K562 (cell line): ENCODE measurements around the gene ARFGEF3. TPM values are rescaled to one million over a fixed set of nuclear protein-coding genes. Genes with fewer than 3 reads are reported as not detected.

ENCODE experiments used
- ATAC-seq: fragments of 200-7000 bp; cut with Tn5 transposase; 3 replicates; pipeline ENCODE4 v1.9.1; 2020; ENCODE audit warnings: moderate library complexity
- BruUV-seq: library from RNA; stranded (reverse); fragments of 400-500 nt; replicated peaks from 2 replicates; lab custom pipeline; 2021; lab: Mats Ljungman, UMichigan
- CTCF ChIA-PET: fragments of 300-600 bp; formaldehyde crosslinking; extraction: SDS; loops from one replicate; lab custom pipeline; 2021; ENCODE audit warnings: low intra/inter-chr PET ratio; lab: Yijun Ruan, JAX
- POLR2A ChIA-PET: fragments of 300-600, 350-650 bp; sonication (Branson Sonifier 250); formaldehyde crosslinking; extraction: SDS; loops from one replicate; lab custom pipeline; 2021; ENCODE audit warnings: antibody characterized with exemption, inconsistent platforms; lab: Yijun Ruan, JAX
- DNase-seq, 4 experiments: peaks; one replicate each; pipeline versions ENCODE4 v3.0.0 to v3.0.0-alpha.2; 2011 to 2018; ENCODE audit warnings: low spot score in 3 of 4, mixed read lengths in 3 of 4; ENCODE audit errors: extremely low read depth in 1 of 4
- FAIRE-seq: peaks from 2 replicates; lab custom pipeline; 2011; peaks lifted over from hg19 to GRCh38; lab: Jason Lieb, UNC
- H2AFZ ChIP-seq: 2 replicates; pipeline ENCODE4 v1.6.0; 2011; ENCODE audit warnings: low read depth, low read length, control low read depth, inconsistent platforms
- H3K27ac ChIP-seq: fragments of 200-600 bp; 3 replicates; pipeline ENCODE4 v1.8.0; 2011; ENCODE audit warnings: low read depth, mild to moderate bottlenecking, control low read depth, inconsistent platforms, low read length, moderate library complexity, mixed read lengths; ENCODE audit errors: extremely low read depth
- H3K27me3 ChIP-seq, 2 experiments: fragments of 300-600 bp in 1 of 2; 2 replicates in 1 of 2; 3 replicates in 1 of 2; pipeline versions ENCODE4 v1.6.0 to v1.8.0; 2011; ENCODE audit warnings: inconsistent platforms in 2 of 2, low read length in 2 of 2, mild to moderate bottlenecking in 1 of 2, mixed read lengths in 1 of 2, moderate library complexity in 1 of 2; ENCODE audit not compliant: control insufficient read depth in 2 of 2, insufficient read depth in 2 of 2
- H3K36me3 ChIP-seq: fragments of 300-600 bp; 3 replicates; pipeline ENCODE4 v1.8.0; 2011; ENCODE audit warnings: mild to moderate bottlenecking, low read length, inconsistent platforms; ENCODE audit not compliant: control insufficient read depth, insufficient read depth
- H3K4me1 ChIP-seq, 2 experiments: fragments of 200-600 bp in 1 of 2; replicated peaks in 1 of 2; 2 replicates in 1 of 2; 3 replicates in 1 of 2; pipeline versions ENCODE4 v1.5.1 to v1.8.0; 2011; ENCODE audit warnings: inconsistent platforms in 2 of 2, low read length in 2 of 2, mild to moderate bottlenecking in 1 of 2, mixed read lengths in 1 of 2, moderate library complexity in 1 of 2; ENCODE audit not compliant: control insufficient read depth in 2 of 2, insufficient read depth in 2 of 2
- H3K4me2 ChIP-seq: 2 replicates; pipeline ENCODE4 v1.6.1; 2011; ENCODE audit warnings: low read length, control low read depth, inconsistent platforms, mixed read lengths; ENCODE audit not compliant: insufficient read depth
- H3K4me3 ChIP-seq: fragments of 200-600 bp; sonication (generic), shearing (Covaris generic); 2 replicates; pipeline ENCODE4 v1.5.1; 2016; ENCODE audit warnings: control low read depth, inconsistent platforms
- H3K79me2 ChIP-seq: fragments of 200-600 bp; 3 replicates; pipeline ENCODE4 v1.8.0; 2011; ENCODE audit warnings: low read length, inconsistent platforms; ENCODE audit not compliant: control insufficient read depth, insufficient read depth
- H3K9ac ChIP-seq, 2 experiments: 2 replicates each; pipeline versions ENCODE4 v1.6.0 to v1.6.1; 2011; ENCODE audit warnings: low read depth in 2 of 2, low read length in 2 of 2, control low read depth in 1 of 2, inconsistent platforms in 1 of 2, mild to moderate bottlenecking in 1 of 2, mixed read lengths in 1 of 2; ENCODE audit not compliant: insufficient read depth in 1 of 2
- H3K9me1 ChIP-seq: one replicate; pipeline ENCODE4 v1.6.0; 2011; ENCODE audit warnings: inconsistent platforms, mild to moderate bottlenecking, low read length, moderate library complexity; ENCODE audit not compliant: control insufficient read depth, insufficient read depth
- H3K9me3 ChIP-seq: replicated peaks from 2 replicates; pipeline ENCODE4 v1.5.1; 2011; ENCODE audit warnings: low read depth, low read length, inconsistent platforms; ENCODE audit not compliant: control insufficient read depth, insufficient read depth
- H4K20me1 ChIP-seq: replicated peaks from 2 replicates; pipeline ENCODE4 v1.6.1; 2011; ENCODE audit warnings: low read length, inconsistent platforms, mixed read lengths; ENCODE audit not compliant: control insufficient read depth, insufficient read depth
- FIP1L1 ChIP-seq: fragments of 200-400 bp; formaldehyde crosslinking; IDR thresholded peaks from 2 replicates; pipeline ENCODE4 v1.6.1; 2018; ENCODE audit warnings: mild to moderate bottlenecking, low read depth, low read length; ENCODE audit not compliant: poor library complexity, severe bottlenecking
- MBD1 ChIP-seq: fragments of 250-450 bp; sonication (Bioruptor Pico); IDR thresholded peaks from 2 replicates; pipeline ENCODE4 v1.8.0; 2022; ENCODE audit warnings: inconsistent platforms
- SP2 ChIP-seq: IDR thresholded peaks from 2 replicates; pipeline ENCODE4 v1.6.1; 2011; ENCODE audit warnings: mild to moderate bottlenecking, low read depth, low read length, moderate library complexity; ENCODE audit not compliant: poor library complexity, severe bottlenecking; ENCODE audit errors: extremely low read depth
- ZNF174 ChIP-seq: fragments of 250-450 bp; sonication (Bioruptor Pico); IDR thresholded peaks from 2 replicates; pipeline ENCODE4 v1.4.0; 2020; ENCODE audit warnings: mild to moderate bottlenecking
- ZNF347 ChIP-seq: fragments of 450-650 bp; formaldehyde crosslinking; IDR thresholded peaks from 2 replicates; pipeline ENCODE4 v1.4.0; 2020; ENCODE audit warnings: low read depth, mild to moderate bottlenecking, moderate library complexity
- WGBS: fragments of 100-300 bp; shearing (Covaris generic); methylation state at CpG from one replicate; pipeline ENCODE4 v1.1.6; 2016; ENCODE audit warnings: low coverage, mixed read lengths; ENCODE audit not compliant: insufficient coverage; ENCODE audit errors: missing lambda C conversion rate; 5-methylcytosine and 5-hydroxymethylcytosine counted together
- in situ Hi-C: fragments of 300-500 bp; cut with MboI; formaldehyde crosslinking; loops from 4 replicates; pipeline ENCODE4 v1.15.0; 2018; ENCODE audit warnings: inconsistent platforms, mixed read lengths
- intact Hi-C: fragments of 100-400 bp; cut with micrococcal nuclease; formaldehyde crosslinking; loops from 2 replicates; pipeline ENCODE4 v1.14.2; 2022
- polyA plus RNA-seq, 8 experiments: library from polyadenylated mRNA; depleted of rRNA in 4 of 8; stranded (reverse) in 5 of 8; unstranded in 3 of 8; fragments of >200 nt; fragmentation: Nextera tagmentation in 2 of 8; fragmentation: Illumina TruSeq in 1 of 8; extraction: Ambion mirVana in 2 of 8; extraction: Trizol in 1 of 8; gene quantifications; 2 replicates each; pipeline versions ENCODE4 v1.2.1 to v1.2.3, GENCODE V29; 2011 to 2014; ENCODE audit warnings: inconsistent platforms in 1 of 8, missing spikeins in 1 of 8
- total RNA-seq, 7 experiments: library from RNA; depleted of rRNA in 6 of 7; stranded (reverse); fragments of >200 nt in 6 of 7; fragmentation: Illumina TruSeq in 2 of 7; extraction: Trizol in 2 of 7; gene quantifications; 2 replicates each; pipeline versions ENCODE4 v1.2.1 to v1.2.3, GENCODE V29; 2011 to 2021; ENCODE audit warnings: low replicate concordance in 1 of 7

ARFGEF3 gene
- total and polyA plus RNA-seq, 9 of the 15 experiments (the other 6 are each of a cell fraction or from before 2014, with no cell fraction given): under 0.01 to 0.02 TPM; not detected in 7

- Histone ChIP-seq H3K27ac (no peak overlapping the region), H3K4me2 (no peak overlapping the region), H3K9me3 (no peaks in the 10 kb centered on the region), H3K36me3 (no peaks in the 10 kb centered on the region), H2AFZ (no peak overlapping the region), H3K4me1 (no peaks in the 10 kb centered on the region), H4K20me1 (no peaks in the 10 kb centered on the region), H3K27me3 (peaks cover 2 to 7% of the 10 kb centered on the region in 2 experiments; a peak in 2 of 5 replicates), H3K9me1 (no peaks in the 10 kb centered on the region), H3K4me3 (no peak overlapping the region), H3K9ac (no peak overlapping the region), H3K79me2 (no peaks in the 10 kb centered on the region)
- no peak for DNase-seq
- no TSS peak for BruUV-seq
- no peak for FAIRE-seq
- ChIA-PET CTCF (no interaction called here), POLR2A (no interaction called here)
- intact Hi-C loops: no loop called here
- TF ChIP-seq SP2 (no peak), FIP1L1 (no peak), ZNF347 (CRISPR knock-in tag) (no peak), MBD1 (CRISPR knock-in tag) (no peak), ZNF174 (CRISPR knock-in tag) (no peak)
- 1% methylated on average over 4 of the region's 4 CpGs for WGBS
- no peak for ATAC-seq
- in situ Hi-C loops: no loop called here
Observed at GRCh38 chr6:138226700-138227315, 65.1 kb downstream of the ARFGEF3 start.
